A673 (cell line): ENCODE measurements around the gene TMEM164. TPM values are rescaled to one million over a fixed set of nuclear protein-coding genes. Genes with fewer than 3 reads are reported as not detected.
"Not testable (repeated sequence)": the region's sequence is repeated elsewhere in the genome, so short reads cannot be mapped to it uniquely, and the experiment has no call there.

Experiments used
- BruUV-seq: library from RNA; stranded (reverse); fragments of 400-500 nt; replicated peaks from 2 replicates; lab custom pipeline; 2021; lab: Mats Ljungman, UMichigan
- CTCF ChIA-PET: fragments of 300-600 bp; sonication (Branson Sonifier 250); formaldehyde crosslinking; loops from one replicate; lab custom pipeline; 2022; ENCODE audit warnings: antibody characterized with exemption; lab: Charles Lee
- POLR2A ChIA-PET: fragments of 300-600 bp; sonication (Branson Sonifier 250); formaldehyde crosslinking; loops from one replicate; lab custom pipeline; 2022; ENCODE audit warnings: antibody characterized with exemption; ENCODE audit not compliant: low non-redundant PET; lab: Charles Lee
- DNase-seq: peaks from one replicate; pipeline ENCODE4 v3.0.0-alpha.2; 2015; ENCODE audit warnings: low spot score
- H3K27ac ChIP-seq: fragments of 200-600 bp; sonication (generic); 2 replicates; pipeline ENCODE4 v1.5.1; 2016; ENCODE audit warnings: mixed run types, low read depth, mild to moderate bottlenecking, mixed read lengths, antibody characterized with exemption, low read length; ENCODE audit not compliant: poor library complexity, severe bottlenecking
- H3K27me3 ChIP-seq: fragments of 200-600 bp; sonication (generic); replicated peaks from 2 replicates; pipeline ENCODE4 v1.6.1; 2017; ENCODE audit warnings: mixed run types, low read depth, mild to moderate bottlenecking, mixed read lengths, antibody characterized with exemption, low read length; ENCODE audit not compliant: insufficient read depth, poor library complexity
- H3K36me3 ChIP-seq: fragments of 200-600 bp; sonication (generic); 2 replicates; pipeline ENCODE4 v1.6.1; 2016; ENCODE audit warnings: mixed run types, mild to moderate bottlenecking, mixed read lengths, antibody characterized with exemption, low read length; ENCODE audit not compliant: insufficient read depth, poor library complexity, severe bottlenecking
- H3K4me1 ChIP-seq: fragments of 200-600 bp; sonication (generic); 2 replicates; pipeline ENCODE4 v1.6.1; 2017; ENCODE audit warnings: mixed run types, mild to moderate bottlenecking, mixed read lengths, antibody characterized with exemption, low read length; ENCODE audit not compliant: insufficient read depth, poor library complexity, severe bottlenecking
- H3K4me3 ChIP-seq: fragments of 200-600 bp; sonication (generic); 2 replicates; pipeline ENCODE4 v1.5.1; 2016; ENCODE audit warnings: low read depth, mixed run types, mild to moderate bottlenecking, mixed read lengths, low read length; ENCODE audit not compliant: poor library complexity, severe bottlenecking
- H3K9me3 ChIP-seq: fragments of 200-600 bp; sonication (generic); 2 replicates; pipeline ENCODE4 v1.6.1; 2016; ENCODE audit warnings: mixed run types, low read depth, mild to moderate bottlenecking, mixed read lengths, antibody characterized with exemption, low read length; ENCODE audit not compliant: poor library complexity, severe bottlenecking
- EZH2 ChIP-seq: fragments of 200-600 bp; sonication (generic); IDR thresholded peaks from 2 replicates; pipeline ENCODE4 v1.6.1; 2017; ENCODE audit warnings: borderline replicate concordance, low read depth, mild to moderate bottlenecking, mixed read lengths, antibody characterized with exemption, low read length; ENCODE audit not compliant: poor library complexity, severe bottlenecking
- intact Hi-C: fragments of 100-400 bp; cut with micrococcal nuclease; formaldehyde crosslinking; loops from one replicate; pipeline ENCODE4 v1.10.0; 2022; ENCODE audit not compliant: unreplicated experiment
- total RNA-seq: library from RNA; stranded (reverse); gene quantifications from 2 replicates; pipeline ENCODE4 v1.2.3, GENCODE V29; 2021
- TF ChIP-seq, protein P1 (sequence below): fragments of 300-800, 200-600 bp; sonication (generic); conservative IDR thresholded peaks from 2 replicates; pipeline ENCODE4 v1.5.1; 2017; ENCODE audit warnings: low read depth, mild to moderate bottlenecking, antibody characterized with exemption, low read length, moderate library complexity, mixed read lengths

TMEM164 gene
- total RNA-seq, 1 experiment from 2014 or later, result 26.5 TPM

DNA sequence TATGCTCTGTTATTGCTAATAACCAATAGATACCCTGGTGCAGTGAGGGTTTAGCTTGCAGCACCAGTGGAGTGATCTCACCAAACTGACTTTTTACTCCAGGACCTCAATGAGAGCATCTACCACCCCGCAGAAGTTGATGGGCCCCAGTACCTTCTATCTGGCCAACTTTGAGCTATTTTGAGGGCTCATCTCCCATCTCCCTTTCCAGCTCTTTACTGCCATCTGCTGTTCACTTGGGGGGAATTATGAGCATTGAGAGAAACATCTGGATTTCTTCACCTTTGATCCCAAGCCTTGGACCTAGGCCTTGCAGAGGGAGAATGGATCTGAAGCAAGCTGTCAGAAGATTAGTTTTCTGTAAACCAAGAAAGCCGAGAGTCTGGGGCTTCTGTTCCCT lies 143.6 kb downstream of the TMEM164 start:
- TF ChIP-seq, protein P1, sequence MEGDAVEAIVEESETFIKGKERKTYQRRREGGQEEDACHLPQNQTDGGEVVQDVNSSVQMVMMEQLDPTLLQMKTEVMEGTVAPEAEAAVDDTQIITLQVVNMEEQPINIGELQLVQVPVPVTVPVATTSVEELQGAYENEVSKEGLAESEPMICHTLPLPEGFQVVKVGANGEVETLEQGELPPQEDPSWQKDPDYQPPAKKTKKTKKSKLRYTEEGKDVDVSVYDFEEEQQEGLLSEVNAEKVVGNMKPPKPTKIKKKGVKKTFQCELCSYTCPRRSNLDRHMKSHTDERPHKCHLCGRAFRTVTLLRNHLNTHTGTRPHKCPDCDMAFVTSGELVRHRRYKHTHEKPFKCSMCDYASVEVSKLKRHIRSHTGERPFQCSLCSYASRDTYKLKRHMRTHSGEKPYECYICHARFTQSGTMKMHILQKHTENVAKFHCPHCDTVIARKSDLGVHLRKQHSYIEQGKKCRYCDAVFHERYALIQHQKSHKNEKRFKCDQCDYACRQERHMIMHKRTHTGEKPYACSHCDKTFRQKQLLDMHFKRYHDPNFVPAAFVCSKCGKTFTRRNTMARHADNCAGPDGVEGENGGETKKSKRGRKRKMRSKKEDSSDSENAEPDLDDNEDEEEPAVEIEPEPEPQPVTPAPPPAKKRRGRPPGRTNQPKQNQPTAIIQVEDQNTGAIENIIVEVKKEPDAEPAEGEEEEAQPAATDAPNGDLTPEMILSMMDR, result peak; percentile 72
- TF ChIP-seq EZH2, result no peak
- Histone ChIP-seq H3K27me3 (no peaks in the 10 kb centered on the region), H3K4me3 (no peak overlapping the region), H3K9me3 (no peaks in the 10 kb centered on the region), H3K4me1 (no peaks in the 10 kb centered on the region), H3K27ac (no peak overlapping the region), H3K36me3 (no peaks in the 10 kb centered on the region)
- CTCF ChIA-PET, result interaction anchor here (0.5 to 2.3 kb wide), 14 partner anchors 9 to 1997 kb away, joined by 3 to 24 read pairs (median 4); no protein-coding TSS in a partner anchor
- peak; percentile 64 for DNase-seq
- intact Hi-C loops, result loop anchor here (2.0 to 5.0 kb wide), 2 partner anchors 236 to 701 kb away; no protein-coding TSS in a partner anchor
- BruUV-seq, result no TSS peak
- POLR2A ChIA-PET, result interaction anchor here (0.6 kb wide), 1 partner anchor 23 kb away, joined by 3 read pairs; no protein-coding TSS in a partner anchor

DNA sequence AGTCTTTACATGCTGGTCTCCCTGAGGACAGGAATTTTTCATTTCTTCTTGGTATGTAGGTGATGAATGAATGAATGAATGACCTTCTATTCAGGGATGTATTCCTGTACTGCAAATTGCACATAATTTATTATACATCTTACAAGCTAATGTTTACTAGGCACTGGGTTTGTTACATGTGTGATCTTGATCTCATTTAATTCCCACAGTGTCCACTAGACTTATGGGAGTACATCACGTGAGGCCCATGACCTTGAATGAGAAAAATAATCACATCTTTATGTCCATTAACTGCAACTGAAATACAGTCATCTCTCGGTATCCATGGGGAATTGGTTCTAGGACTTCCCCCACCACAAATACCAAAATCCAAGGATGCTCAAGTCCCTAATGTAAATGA lies 150.3 kb downstream of the TMEM164 start:
- ChIA-PET CTCF (no interaction called here), POLR2A (no interaction called here)
- intact Hi-C loops, result no loop called here
- Histone ChIP-seq H3K27me3 (no peaks in the 10 kb centered on the region), H3K9me3 (no peaks in the 10 kb centered on the region), H3K4me3 (no peak overlapping the region), H3K27ac (no peak overlapping the region), H3K4me1 (no peaks in the 10 kb centered on the region), H3K36me3 (no peaks in the 10 kb centered on the region)
- no peak for DNase-seq
- BruUV-seq, result no TSS peak
- no peak for TF ChIP-seq EZH2
- TF ChIP-seq, protein P1, result no peak

DNA sequence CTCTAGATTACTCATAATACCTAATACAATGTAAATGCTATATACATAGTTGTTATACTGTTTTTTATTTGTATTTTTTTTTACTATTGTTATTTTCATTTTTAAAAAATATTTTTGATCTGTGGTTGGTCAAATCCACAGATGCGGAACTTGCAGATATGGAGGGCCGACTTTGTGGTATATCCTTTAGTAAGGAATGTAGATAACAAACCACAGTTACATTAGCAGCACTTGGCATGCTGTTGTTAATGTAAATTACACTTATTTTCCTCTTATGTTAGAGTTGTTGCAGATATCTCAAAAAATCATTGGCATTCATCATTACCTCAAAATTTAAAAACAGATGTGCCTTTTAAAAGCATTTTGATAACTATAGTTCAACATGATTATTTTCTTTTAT lies 151.0 kb downstream of the TMEM164 start:
- H3K36me3 ChIP-seq, result no peaks in the 10 kb centered on the region
- no peaks in the 10 kb centered on the region for H3K9me3 ChIP-seq
- POLR2A ChIA-PET, result no interaction called here
- BruUV-seq, result no TSS peak
- H3K4me1 ChIP-seq, result no peaks in the 10 kb centered on the region
- no peaks in the 10 kb centered on the region for H3K27me3 ChIP-seq
- TF ChIP-seq EZH2, result no peak
- TF ChIP-seq, protein P1, result no peak
- no peak for DNase-seq
- no peak overlapping the region for H3K4me3 ChIP-seq
- CTCF ChIA-PET, result interaction anchor here (0.5 kb wide), 1 partner anchor 1929 kb away, joined by 4 read pairs; no protein-coding TSS in a partner anchor
- intact Hi-C loops, result no loop called here
- no peak overlapping the region for H3K27ac ChIP-seq

DNA sequence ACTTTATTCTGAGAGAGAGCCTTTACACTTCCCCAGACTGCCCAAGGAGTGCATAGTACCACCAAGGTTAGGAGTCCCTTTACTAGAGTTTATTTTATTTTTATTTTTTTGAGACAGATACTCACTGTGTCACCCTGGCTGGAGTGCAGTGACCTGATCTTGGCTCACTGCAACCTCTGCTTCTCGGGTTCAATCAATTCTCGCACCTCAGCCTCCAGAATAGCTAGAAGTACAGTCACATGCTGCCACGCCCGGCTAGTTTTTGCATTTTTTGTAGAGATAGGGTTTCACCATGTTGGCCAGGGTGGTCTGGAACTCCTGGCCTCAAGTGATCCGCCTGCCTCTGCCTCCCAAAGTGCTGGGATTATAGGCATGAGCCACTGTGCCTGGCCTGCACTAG lies 151.4 kb downstream of the TMEM164 start:
- H3K27me3 ChIP-seq, H3K4me1 ChIP-seq, intact Hi-C loops, DNase-seq, H3K4me3 ChIP-seq, H3K27ac ChIP-seq, BruUV-seq, H3K9me3 ChIP-seq, H3K36me3 ChIP-seq, CTCF ChIA-PET, POLR2A ChIA-PET: not testable (repeated sequence)
